GM13976 (cell line): ENCODE data around the gene HSD17B3.
A peak's percentile ranks its signal among the peaks of the same experiment; 100 is the strongest.
"Not testable (repeated sequence)": the region's sequence is repeated elsewhere in the genome, so short reads cannot be mapped to it uniquely, and the experiment has no call there.

Experiments
- DNase-seq: peaks from one replicate; pipeline ENCODE4 v3.0.0; 2012; ENCODE audit warnings: low spot score
- CTCF ChIP-seq: IDR thresholded peaks from 2 replicates; pipeline ENCODE4 v1.5.1; 2012; ENCODE audit warnings: borderline replicate concordance, mild to moderate bottlenecking; ENCODE audit not compliant: insufficient read depth; ENCODE audit errors: extremely low read depth, missing control alignments, control extremely low read depth
- in situ Hi-C: fragments of 300-500 bp; cut with MboI; formaldehyde crosslinking; loops from one replicate; pipeline ENCODE4 v1.12.0; 2022; ENCODE audit warnings: low sequenced_read_pairs, mixed read lengths, inconsistent platforms; ENCODE audit not compliant: unreplicated experiment

The HSD17B3 gene

GRCh38 chr9:96243778-96244177 lies 58.2 kb downstream of the HSD17B3 start:
- TF ChIP-seq CTCF: no peak
- in situ Hi-C loops: no loop called here
- no peak for DNase-seq

GRCh38 chr9:96242811-96243210 lies 59.2 kb downstream of the HSD17B3 start:
- in situ Hi-C loops: no loop called here
- DNase-seq: no peak

GRCh38 chr9:96241391-96241809 lies 60.6 kb downstream of the HSD17B3 start:
- TF ChIP-seq CTCF: no peak
- DNase-seq: no peak
- in situ Hi-C loops: no loop called here

More at GRCh38 chr9:96242811-96243210, 59.2 kb downstream of the HSD17B3 start:
- no peak for TF ChIP-seq CTCF

GRCh38 chr9:96236854-96237550 lies 65.0 kb downstream of the HSD17B3 start:
- no peak for TF ChIP-seq CTCF
- DNase-seq: no peak
- in situ Hi-C loops: no loop called here

GRCh38 chr9:96236337-96236736 lies 65.6 kb downstream of the HSD17B3 start:
- in situ Hi-C loops, DNase-seq: not testable (repeated sequence)

GRCh38 chr9:96232539-96233241 lies 69.3 kb downstream of the HSD17B3 start:
- peak; percentile 75 for DNase-seq
- TF ChIP-seq CTCF: peak; percentile 69
- in situ Hi-C loops: no loop called here

- no peak for DNase-seq
- TF ChIP-seq CTCF: no peak
- in situ Hi-C loops: no loop called here
Observed at GRCh38 chr9:96232164-96232538, 69.8 kb downstream of the HSD17B3 start.
